ENCODE results near the gene MTF1.

The MTF1 gene

DNA sequence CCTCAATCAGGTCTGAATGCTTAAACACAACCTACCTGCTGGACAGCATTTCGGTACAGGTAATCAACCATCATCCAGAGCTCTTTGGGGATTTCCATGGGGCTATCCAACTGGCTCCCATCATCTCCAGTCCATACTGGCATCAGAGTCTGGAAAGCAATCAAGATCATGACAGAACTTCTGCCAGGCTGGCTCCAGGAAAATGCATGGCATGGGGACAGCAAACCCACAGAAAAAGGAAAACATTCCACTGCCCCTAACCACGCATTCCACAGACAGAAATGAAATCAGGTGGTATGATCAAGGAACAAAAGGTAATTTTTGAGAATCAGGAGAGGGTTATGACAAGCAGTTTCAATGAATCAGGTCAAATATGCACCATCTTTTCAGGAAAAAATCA is 9.1 kb upstream of the MTF1 start:
- TF ChIP-seq, protein P1, sequence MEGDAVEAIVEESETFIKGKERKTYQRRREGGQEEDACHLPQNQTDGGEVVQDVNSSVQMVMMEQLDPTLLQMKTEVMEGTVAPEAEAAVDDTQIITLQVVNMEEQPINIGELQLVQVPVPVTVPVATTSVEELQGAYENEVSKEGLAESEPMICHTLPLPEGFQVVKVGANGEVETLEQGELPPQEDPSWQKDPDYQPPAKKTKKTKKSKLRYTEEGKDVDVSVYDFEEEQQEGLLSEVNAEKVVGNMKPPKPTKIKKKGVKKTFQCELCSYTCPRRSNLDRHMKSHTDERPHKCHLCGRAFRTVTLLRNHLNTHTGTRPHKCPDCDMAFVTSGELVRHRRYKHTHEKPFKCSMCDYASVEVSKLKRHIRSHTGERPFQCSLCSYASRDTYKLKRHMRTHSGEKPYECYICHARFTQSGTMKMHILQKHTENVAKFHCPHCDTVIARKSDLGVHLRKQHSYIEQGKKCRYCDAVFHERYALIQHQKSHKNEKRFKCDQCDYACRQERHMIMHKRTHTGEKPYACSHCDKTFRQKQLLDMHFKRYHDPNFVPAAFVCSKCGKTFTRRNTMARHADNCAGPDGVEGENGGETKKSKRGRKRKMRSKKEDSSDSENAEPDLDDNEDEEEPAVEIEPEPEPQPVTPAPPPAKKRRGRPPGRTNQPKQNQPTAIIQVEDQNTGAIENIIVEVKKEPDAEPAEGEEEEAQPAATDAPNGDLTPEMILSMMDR (IDR thresholded peaks at IDR 0.05; ENCODE audit: low read depth, low read length): no peak
- DNase-seq (ENCODE audit: low read depth, low spot score): no peak
- in situ Hi-C loops (cut with HindIII; ENCODE audit: low sequenced_read_pairs): no loop called here
- no peak overlapping the region for H3K4me3 ChIP-seq (ENCODE audit: low read depth, low read length)

GRCh38 chr1:37867784-37868183 is 8.4 kb upstream of the MTF1 start:
- TF ChIP-seq, protein P1 (IDR thresholded peaks at IDR 0.05; ENCODE audit: low read depth, low read length): no peak
- no peak for DNase-seq (ENCODE audit: low read depth, low spot score)
- in situ Hi-C loops (cut with HindIII; ENCODE audit: low sequenced_read_pairs): no loop called here
- no peak overlapping the region for H3K4me3 ChIP-seq (ENCODE audit: low read depth, low read length)

DNA sequence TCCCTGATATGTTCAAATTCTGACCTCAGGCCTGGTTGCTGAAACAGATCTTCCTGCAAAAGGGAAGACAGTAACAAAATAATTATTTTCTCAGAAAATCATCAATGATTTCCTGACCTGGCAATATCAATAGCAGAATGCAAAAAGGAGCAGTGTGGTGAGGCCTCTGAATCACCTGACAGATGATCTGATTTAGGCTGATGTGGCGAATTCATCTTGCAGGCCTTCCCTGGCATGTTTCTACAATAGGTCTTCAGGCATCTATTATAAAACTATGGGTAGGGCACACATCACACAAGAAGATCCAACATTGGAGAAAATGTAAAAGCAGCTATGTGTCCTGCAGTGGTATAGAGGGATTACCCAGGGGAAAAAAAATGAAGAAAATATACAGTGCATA is 7.1 kb upstream of the MTF1 start:
- in situ Hi-C loops (cut with HindIII; ENCODE audit: low sequenced_read_pairs): no loop called here
- DNase-seq (ENCODE audit: low read depth, low spot score): no peak
- no peak overlapping the region for H3K4me3 ChIP-seq (ENCODE audit: low read depth, low read length)
- TF ChIP-seq, protein P1 (IDR thresholded peaks at IDR 0.05; ENCODE audit: low read depth, low read length): no peak

DNA sequence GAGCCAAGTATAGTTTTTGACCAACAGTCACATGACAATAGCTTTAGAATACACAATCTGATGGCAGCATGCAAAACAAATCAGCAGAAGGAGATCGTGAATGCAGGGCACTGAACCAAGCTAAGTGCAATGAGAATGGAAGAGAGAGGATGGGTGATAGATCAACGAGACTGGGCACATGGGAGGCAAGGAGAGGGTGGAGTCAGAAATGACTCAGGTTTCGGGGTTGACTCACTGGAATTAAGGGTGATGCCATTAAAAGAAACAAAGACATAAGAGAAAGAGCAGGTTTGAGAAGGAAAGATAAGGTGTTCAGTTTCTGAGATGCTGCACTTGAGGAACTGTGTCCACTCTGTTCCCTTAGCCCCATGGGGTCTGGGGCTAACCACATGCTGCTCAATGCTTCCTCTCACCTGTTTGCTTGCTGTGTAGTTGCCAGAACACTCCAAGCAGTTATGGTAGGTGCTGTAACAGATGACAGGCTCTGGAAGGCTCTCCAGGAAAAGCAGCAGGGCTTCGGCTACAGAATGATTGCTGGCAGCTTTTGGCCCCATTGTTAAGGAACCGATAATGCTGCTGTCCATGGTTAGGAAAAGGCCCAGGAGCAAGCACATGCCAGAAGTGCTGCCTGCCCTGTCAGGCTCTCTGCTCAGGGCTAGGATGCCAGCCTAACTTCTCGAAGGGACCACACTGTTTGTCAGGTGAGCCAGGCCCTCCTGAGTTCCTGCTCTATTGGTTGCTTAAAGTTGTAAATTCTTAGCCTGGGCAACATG is 6.1 kb upstream of the MTF1 start:
- H3K4me3 ChIP-seq (ENCODE audit: low read depth, low read length): no peak overlapping the region
- in situ Hi-C loops (cut with HindIII; ENCODE audit: low sequenced_read_pairs): no loop called here
- peak; percentile 22 for DNase-seq (ENCODE audit: low read depth, low spot score)

DNA sequence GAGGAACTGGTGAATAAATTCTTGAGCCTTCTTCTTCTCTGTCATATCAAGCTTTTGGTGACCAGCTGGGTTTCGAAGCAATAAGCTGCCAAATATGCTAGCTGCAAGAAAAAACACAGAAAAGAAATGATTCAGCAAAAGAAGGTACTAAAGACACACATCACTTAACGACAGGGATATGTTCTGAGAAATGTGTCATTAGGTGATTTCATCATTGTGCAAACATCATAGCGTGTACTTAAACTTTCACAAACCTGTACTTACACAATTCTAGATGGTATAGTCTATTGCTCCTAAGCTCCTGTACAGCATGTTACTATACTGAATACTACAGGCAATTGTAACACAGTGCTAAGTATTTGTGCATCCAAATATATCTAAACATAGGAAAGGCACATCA is 2.9 kb upstream of the MTF1 start:
- in situ Hi-C loops (cut with HindIII; ENCODE audit: low sequenced_read_pairs): no loop called here
- DNase-seq (ENCODE audit: low read depth, low spot score): no peak
- TF ChIP-seq, protein P1 (IDR thresholded peaks at IDR 0.05; ENCODE audit: low read depth, low read length): no peak
- H3K4me3 ChIP-seq (ENCODE audit: low read depth, low read length): no peak overlapping the region

More for the DNA sequence above, 6.1 kb upstream of the MTF1 start:
- TF ChIP-seq, protein P1 (IDR thresholded peaks at IDR 0.05; ENCODE audit: low read depth, low read length): no peak

DNA sequence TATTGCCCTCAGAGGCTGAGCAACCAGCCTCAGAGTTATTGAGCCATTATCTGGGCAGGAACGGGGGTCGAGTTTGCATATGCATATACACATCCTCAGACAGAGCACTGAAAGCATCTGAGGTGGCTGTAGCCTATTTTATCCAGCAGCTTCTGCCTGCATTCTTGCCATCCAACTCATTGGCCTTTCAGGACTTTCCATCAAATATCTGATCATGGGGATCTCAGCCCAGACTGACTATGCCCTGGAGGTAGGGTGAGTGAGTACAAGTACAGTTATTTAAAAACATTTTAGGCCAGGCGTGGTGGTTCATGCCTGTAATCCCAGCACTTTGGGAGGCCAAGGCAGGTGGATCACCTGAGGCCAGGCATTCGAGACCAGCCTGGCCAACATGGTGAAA is 1.8 kb upstream of the MTF1 start:
- DNase-seq (ENCODE audit: low read depth, low spot score): no peak
- TF ChIP-seq, protein P1 (IDR thresholded peaks at IDR 0.05; ENCODE audit: low read depth, low read length): no peak
- no peak overlapping the region for H3K4me3 ChIP-seq (ENCODE audit: low read depth, low read length)
- in situ Hi-C loops (cut with HindIII; ENCODE audit: low sequenced_read_pairs): no loop called here
